Lung (tissue), 12 donors: ENCODE data around the gene ANKFN1. TPM values are rescaled to one million over a fixed set of nuclear protein-coding genes. Genes with fewer than 3 reads are reported as not detected.

Source experiments
- ATAC-seq: fragments of 200-7000 bp; cut with Tn5 transposase; one replicate; pipeline ENCODE4 v1.9.1; 2020; ENCODE audit warnings: moderate number of reproducible peaks; ENCODE audit not compliant: insufficient read depth, low FRiP score
- DNase-seq, 3 donors: peaks; one replicate each; pipeline ENCODE4 v3.0.0-alpha.2; 2013 to 2017
- H3K27ac ChIP-seq, 2 donors: one replicate each; pipeline ENCODE4 v1.5.1; 2013; ENCODE audit warnings: mild to moderate bottlenecking in 2 of 2, moderate library complexity in 2 of 2, control low read depth in 1 of 2, inconsistent platforms in 1 of 2, low read depth in 1 of 2, low read length in 1 of 2
- H3K27me3 ChIP-seq, 3 donors: one replicate each; pipeline ENCODE4 v1.5.1; 2013; ENCODE audit warnings: low read length in 2 of 3; ENCODE audit not compliant: control insufficient read depth in 3 of 3, insufficient read depth in 3 of 3
- H3K36me3 ChIP-seq, 4 donors: one replicate each; pipeline ENCODE4 v1.5.1; 2013; ENCODE audit warnings: low read length in 4 of 4, mild to moderate bottlenecking in 1 of 4, moderate library complexity in 1 of 4; ENCODE audit not compliant: control insufficient read depth in 4 of 4, insufficient read depth in 4 of 4
- H3K4me1 ChIP-seq, 5 donors: one replicate each; pipeline ENCODE4 v1.5.1; 2013; ENCODE audit warnings: low read length in 5 of 5, mild to moderate bottlenecking in 2 of 5, moderate library complexity in 1 of 5; ENCODE audit not compliant: control insufficient read depth in 5 of 5, insufficient read depth in 5 of 5
- H3K4me3 ChIP-seq: one replicate; pipeline ENCODE4 v1.5.1; 2013; ENCODE audit warnings: mild to moderate bottlenecking, control low read depth, moderate library complexity
- H3K9ac ChIP-seq, 2 donors: one replicate each; pipeline ENCODE4 v1.5.1; 2013; ENCODE audit warnings: low read length in 2 of 2, control low read depth in 1 of 2; ENCODE audit not compliant: insufficient read depth in 1 of 2
- H3K9me3 ChIP-seq, 4 donors: one replicate each; pipeline ENCODE4 v1.5.1; 2013; ENCODE audit warnings: low read length in 3 of 4, mild to moderate bottlenecking in 1 of 4, moderate library complexity in 1 of 4; ENCODE audit not compliant: control insufficient read depth in 4 of 4, insufficient read depth in 3 of 4
- CTCF ChIP-seq: IDR thresholded peaks from 2 replicates; pipeline ENCODE4 v1.5.1; 2012; ENCODE audit warnings: mild to moderate bottlenecking; ENCODE audit errors: control extremely low read depth, extremely low read depth
- WGBS, 2 donors: extraction: QIAGEN DNeasy Blood & Tissue Kit; methylation state at CpG; one replicate each; pipeline ENCODE4 v1.1.7; 2013; 5-methylcytosine and 5-hydroxymethylcytosine counted together
- polyA plus RNA-seq, 2 donors: library from polyadenylated mRNA; stranded (reverse); fragments of 200-250 nt; gene quantifications; one replicate each; pipeline ENCODE4 v1.2.1, GENCODE V29; 2013
- total RNA-seq, 2 donors: library from RNA; depleted of rRNA in 1 of 2; stranded (reverse); fragments of >200 nt in 1 of 2; gene quantifications; one replicate each; pipeline ENCODE4 v1.2.1, GENCODE V29; 2014 to 2021
- donor health status: control.
- donor health status: control.
- donor health status: Bipolar disorder and iron deficiency.
- donor health status: healthy.
- donor health status: DM: yes; HTN: yes; CAD: no.

The ANKFN1 gene
- total and polyA plus RNA-seq, 4 donors, result 0.39 to 8.5 (median 3.4) TPM

- no peak overlapping the region for H3K4me3 ChIP-seq
- H3K9me3 ChIP-seq, result no peaks in the 10 kb centered on the region
- H3K9ac ChIP-seq, result no peak overlapping the region
- no peaks in the 10 kb centered on the region for H3K27me3 ChIP-seq
- TF ChIP-seq CTCF, result no peak
- DNase-seq (no peak), ATAC-seq (no peak)
- WGBS, 2 donors, result 87 to 92% methylated on average over 3 of the region's 3 CpGs
- H3K36me3 ChIP-seq, result no peaks in the 10 kb centered on the region
- H3K27ac ChIP-seq, result no peak overlapping the region
- H3K4me1 ChIP-seq, result peaks cover 0 to 5% (median 0%) of the 10 kb centered on the region in 5 donors
These were observed 16.3 kb downstream of the ANKFN1 start for GRCh38 chr17:56169621-56170020.

GRCh38 chr17:56171186-56171959 is 18.1 kb downstream of the ANKFN1 start:
- Histone ChIP-seq H3K27ac (no peak overlapping the region), H3K9me3 (no peaks in the 10 kb centered on the region)
- 71 to 74% methylated on average over 4 of the region's 4 CpGs for WGBS, 2 donors

GRCh38 chr17:56172517-56172982 is 19.3 kb downstream of the ANKFN1 start:
- H3K36me3 ChIP-seq, result no peaks in the 10 kb centered on the region
- ATAC-seq, result peak; percentile 53
- no peak overlapping the region for H3K4me3 ChIP-seq
- no peak overlapping the region for H3K9ac ChIP-seq
- 51 to 74% methylated on average over 5 of the region's 5 CpGs for WGBS, 2 donors
- H3K27ac ChIP-seq, result no peak overlapping the region
- peaks cover 0 to 5% (median 0%) of the 10 kb centered on the region in 5 donors for H3K4me1 ChIP-seq
- DNase-seq, result peak; percentile 28 to 58 (median 32)
- no peak for TF ChIP-seq CTCF
- no peaks in the 10 kb centered on the region for H3K9me3 ChIP-seq
- no peaks in the 10 kb centered on the region for H3K27me3 ChIP-seq

More at GRCh38 chr17:56171186-56171959, 18.1 kb downstream of the ANKFN1 start:
- DNase-seq, result no peak
- no peak overlapping the region for H3K9ac ChIP-seq
- H3K4me1 ChIP-seq, result peaks cover 0 to 5% (median 0%) of the 10 kb centered on the region in 5 donors
- ATAC-seq, result no peak
- no peaks in the 10 kb centered on the region for H3K27me3 ChIP-seq
- no peak overlapping the region for H3K4me3 ChIP-seq
- H3K36me3 ChIP-seq, result no peaks in the 10 kb centered on the region
- no peak for TF ChIP-seq CTCF
